Neutrophil (primary cell): ENCODE measurements around the gene GFI1.

ENCODE experiments used
- H3K27ac ChIP-seq: fragments of 200-600 bp; sonication (generic); 2 replicates; pipeline ENCODE4 v1.5.1; 2016; ENCODE audit warnings: mild to moderate bottlenecking, moderate library complexity
- H3K27me3 ChIP-seq: fragments of 200-600 bp; sonication (generic); 2 replicates; pipeline ENCODE4 v1.6.0; 2016; ENCODE audit warnings: mild to moderate bottlenecking
- H3K36me3 ChIP-seq: fragments of 200-600 bp; sonication (generic); 2 replicates; pipeline ENCODE4 v1.5.1; 2017
- H3K4me1 ChIP-seq, 2 experiments: fragments of 200-600 bp in 1 of 2; sonication (generic) in 1 of 2; 1 replicate in 1 of 2; 2 replicates in 1 of 2; pipeline versions ENCODE4 v1.5.1 to v1.6.1; 2013 to 2016; ENCODE audit warnings: low read depth in 1 of 2, low read length in 1 of 2, mild to moderate bottlenecking in 1 of 2, moderate library complexity in 1 of 2; ENCODE audit not compliant: control insufficient read depth in 1 of 2, insufficient read depth in 1 of 2
- H3K4me3 ChIP-seq, 2 experiments: fragments of 200-600 bp in 1 of 2; sonication (generic) in 1 of 2; 1 replicate in 1 of 2; 2 replicates in 1 of 2; pipeline ENCODE4 v1.5.1; 2013 to 2016; ENCODE audit warnings: low read depth in 1 of 2, low read length in 1 of 2, mild to moderate bottlenecking in 1 of 2, moderate library complexity in 1 of 2
- H3K9me3 ChIP-seq: fragments of 200-600 bp; sonication (generic); 2 replicates; pipeline ENCODE4 v1.5.1; 2016
- CTCF ChIP-seq: fragments of 200-600 bp; sonication (generic); IDR thresholded peaks from 2 replicates; pipeline ENCODE4 v1.5.1; 2016; ENCODE audit warnings: antibody characterized with exemption

Gene GFI1

GRCh38 chr1:92503926-92504285 is 17.2 kb upstream of the GFI1 start:
- Histone ChIP-seq H3K36me3 (no peaks in the 10 kb centered on the region), H3K9me3 (no peaks in the 10 kb centered on the region), H3K27me3 (no peaks in the 10 kb centered on the region), H3K4me1 (peaks cover 0 to 11% of the 10 kb centered on the region in 2 experiments), H3K27ac (no peak overlapping the region), H3K4me3 (no peak overlapping the region)
- TF ChIP-seq CTCF: no peak

- no peak overlapping the region for H3K27ac ChIP-seq
These were observed 16.6 kb upstream of the GFI1 start for GRCh38 chr1:92503043-92503925.

GRCh38 chr1:92502247-92502646 is 15.5 kb upstream of the GFI1 start:
- H3K36me3 ChIP-seq: no peaks in the 10 kb centered on the region
- TF ChIP-seq CTCF: no peak
- H3K9me3 ChIP-seq: no peaks in the 10 kb centered on the region
- peaks cover 0 to 11% of the 10 kb centered on the region in 2 experiments for H3K4me1 ChIP-seq
- no peak overlapping the region for H3K4me3 ChIP-seq
- H3K27ac ChIP-seq: no peak overlapping the region
- no peaks in the 10 kb centered on the region for H3K27me3 ChIP-seq

More at GRCh38 chr1:92503043-92503925, 16.6 kb upstream of the GFI1 start:
- no peak for TF ChIP-seq CTCF
- Histone ChIP-seq H3K36me3 (no peaks in the 10 kb centered on the region), H3K4me1 (peaks cover 0 to 11% of the 10 kb centered on the region in 2 experiments), H3K4me3 (no peak overlapping the region), H3K27me3 (no peaks in the 10 kb centered on the region), H3K9me3 (no peaks in the 10 kb centered on the region)

- no peak for TF ChIP-seq CTCF
These were observed 13.8 kb upstream of the GFI1 start for GRCh38 chr1:92500552-92500951.

GRCh38 chr1:92495392-92496063 is 8.8 kb upstream of the GFI1 start:
- Histone ChIP-seq H3K27me3 (no peaks in the 10 kb centered on the region), H3K4me1 (peaks cover 0 to 10% of the 10 kb centered on the region in 2 experiments), H3K27ac (no peak overlapping the region), H3K4me3 (no peak overlapping the region), H3K9me3 (no peaks in the 10 kb centered on the region), H3K36me3 (no peaks in the 10 kb centered on the region)
- TF ChIP-seq CTCF: no peak

More at GRCh38 chr1:92500552-92500951, 13.8 kb upstream of the GFI1 start:
- Histone ChIP-seq H3K4me3 (no peak overlapping the region), H3K36me3 (no peaks in the 10 kb centered on the region), H3K4me1 (peaks cover 0 to 11% of the 10 kb centered on the region in 2 experiments), H3K9me3 (no peaks in the 10 kb centered on the region), H3K27me3 (no peaks in the 10 kb centered on the region), H3K27ac (no peak overlapping the region)
